HEK293 (cell line): ENCODE data around the gene SERPINH1.

Source experiments
- CTCF ChIA-PET: fragments of 350-600 bp; formaldehyde crosslinking; extraction: SDS; loops from one replicate; lab custom pipeline; 2021; ENCODE audit warnings: antibody characterized with exemption; lab: Yijun Ruan, JAX
- POLR2A ChIA-PET: fragments of 300-600 bp; formaldehyde crosslinking; extraction: SDS; loops from one replicate; lab custom pipeline; 2020; ENCODE audit warnings: antibody characterized with exemption, inconsistent platforms; lab: Yijun Ruan, JAX
- H3K27ac ChIP-seq: fragments of 200-500 bp; sonication (Bioruptor generic); 2 replicates; pipeline ENCODE4 v1.5.1; 2014; ENCODE audit warnings: low read depth, low read length, control low read depth, inconsistent platforms; ENCODE audit errors: extremely low read depth
- H3K36me3 ChIP-seq, 2 experiments: fragments of 200-500 bp in 1 of 2; sonication (Bioruptor generic) in 1 of 2; 1 replicate in 1 of 2; 2 replicates in 1 of 2; pipeline ENCODE4 v1.5.1; 2014 to 2017; ENCODE audit warnings: inconsistent platforms in 2 of 2, low read length in 2 of 2; ENCODE audit not compliant: control insufficient read depth in 2 of 2, insufficient read depth in 1 of 2
- H3K4me1 ChIP-seq: fragments of 200-500 bp; sonication (Bioruptor generic); 2 replicates; pipeline ENCODE4 v1.5.1; 2014; ENCODE audit warnings: mild to moderate bottlenecking, low read length, inconsistent platforms; ENCODE audit not compliant: control insufficient read depth, insufficient read depth
- H3K4me3 ChIP-seq: 2 replicates; pipeline ENCODE4 v1.5.1; 2011; ENCODE audit warnings: low read depth, mild to moderate bottlenecking, control low read depth, low read length, moderate library complexity
- H3K9me3 ChIP-seq: fragments of 200-500 bp; sonication (Bioruptor generic); 2 replicates; pipeline ENCODE4 v1.5.1; 2014; ENCODE audit warnings: low read depth, low read length, inconsistent platforms; ENCODE audit not compliant: control insufficient read depth, insufficient read depth
- CTCF ChIP-seq: fragments of 450-650 bp; formaldehyde crosslinking; IDR thresholded peaks from 2 replicates; pipeline ENCODE4 v1.5.1; 2016; ENCODE audit warnings: missing biosample characterization, missing genetic modification characterization
- ELK4 ChIP-seq: IDR thresholded peaks from 2 replicates; pipeline ENCODE4 v1.6.1; 2011; ENCODE audit warnings: mild to moderate bottlenecking, low read depth, low read length, borderline replicate concordance
- HOXC10 ChIP-seq: sonication (generic); formaldehyde crosslinking; IDR thresholded peaks from 2 replicates; pipeline ENCODE4 v1.8.1; 2023; ENCODE audit warnings: mild to moderate bottlenecking, missing genetic modification reagents
- KLF9 ChIP-seq: fragments of 450-650 bp; formaldehyde crosslinking; IDR thresholded peaks from 2 replicates; pipeline ENCODE4 v1.5.1; 2016; ENCODE audit warnings: missing biosample characterization, missing genetic modification characterization, low read depth
- REPIN1 ChIP-seq: fragments of 450-650 bp; formaldehyde crosslinking; IDR thresholded peaks from 2 replicates; pipeline ENCODE4 v1.5.1; 2017; ENCODE audit warnings: missing biosample characterization, missing genetic modification characterization, low read depth
- YY1 ChIP-seq: fragments of 450-650 bp; formaldehyde crosslinking; IDR thresholded peaks from 2 replicates; pipeline ENCODE4 v1.5.1; 2018; ENCODE audit warnings: missing biosample characterization, missing genetic modification characterization
- ZBTB21 ChIP-seq: fragments of 450-650 bp; formaldehyde crosslinking; IDR thresholded peaks from 2 replicates; pipeline ENCODE4 v1.5.1; 2017; ENCODE audit warnings: missing biosample characterization, missing genetic modification characterization
- ZBTB26 ChIP-seq: fragments of 450-650 bp; formaldehyde crosslinking; optimal IDR thresholded peaks from 2 replicates; pipeline ENCODE3; 2016; ENCODE audit warnings: missing biosample characterization, mild to moderate bottlenecking, missing genetic modification characterization
- ZBTB48 ChIP-seq: fragments of 450-650 bp; formaldehyde crosslinking; IDR thresholded peaks from 2 replicates; pipeline ENCODE4 v1.5.1; 2016; ENCODE audit warnings: missing biosample characterization, missing genetic modification characterization
- ZFP3 ChIP-seq: fragments of 450-650 bp; formaldehyde crosslinking; IDR thresholded peaks from 2 replicates; pipeline ENCODE4 v1.5.1; 2016; ENCODE audit warnings: low read depth, missing biosample characterization, missing genetic modification characterization
- ZIC2 ChIP-seq: fragments of 450-650 bp; formaldehyde crosslinking; IDR thresholded peaks from 2 replicates; pipeline ENCODE4 v1.5.1; 2016; ENCODE audit warnings: missing biosample characterization, missing genetic modification characterization
- ZNF114 ChIP-seq: fragments of 450-650 bp; formaldehyde crosslinking; IDR thresholded peaks from 2 replicates; pipeline ENCODE4 v1.5.0; 2017; ENCODE audit warnings: missing biosample characterization, missing genetic modification characterization
- ZNF175 ChIP-seq: fragments of 450-650 bp; formaldehyde crosslinking; IDR thresholded peaks from 2 replicates; pipeline ENCODE4 v1.5.1; 2016; ENCODE audit warnings: missing biosample characterization, missing genetic modification characterization
- ZNF184 ChIP-seq: fragments of 450-650 bp; IDR thresholded peaks from 2 replicates; pipeline ENCODE4 v1.5.1; 2018; ENCODE audit warnings: missing biosample characterization, mild to moderate bottlenecking, missing genetic modification characterization
- ZNF211 ChIP-seq: fragments of 450-650 bp; formaldehyde crosslinking; IDR thresholded peaks from 2 replicates; pipeline ENCODE4 v1.5.1; 2016; ENCODE audit warnings: low read depth, missing biosample characterization, missing genetic modification characterization
- ZNF221 ChIP-seq: fragments of 450-650 bp; formaldehyde crosslinking; IDR thresholded peaks from 2 replicates; pipeline ENCODE4 v1.5.1; 2017; ENCODE audit warnings: missing biosample characterization, missing genetic modification characterization, borderline replicate concordance
- ZNF391 ChIP-seq: fragments of 450-650 bp; formaldehyde crosslinking; IDR thresholded peaks from 2 replicates; pipeline ENCODE4 v1.5.1; 2016; ENCODE audit warnings: low read depth, missing biosample characterization, missing genetic modification characterization, borderline replicate concordance
- ZNF529 ChIP-seq: fragments of 450-650 bp; formaldehyde crosslinking; IDR thresholded peaks from 2 replicates; pipeline ENCODE4 v1.5.1; 2017; ENCODE audit warnings: missing genetic modification characterization, missing biosample characterization; ENCODE audit not compliant: insufficient replicate concordance
- ZNF544 ChIP-seq: fragments of 450-650 bp; formaldehyde crosslinking; IDR thresholded peaks from 2 replicates; pipeline ENCODE4 v1.5.0; 2017; ENCODE audit warnings: missing biosample characterization, missing genetic modification characterization
- ZNF560 ChIP-seq: fragments of 450-650 bp; formaldehyde crosslinking; IDR thresholded peaks from 2 replicates; pipeline ENCODE4 v1.5.1; 2017; ENCODE audit warnings: missing biosample characterization, missing genetic modification characterization, borderline replicate concordance
- ZNF658 ChIP-seq: fragments of 450-650 bp; formaldehyde crosslinking; IDR thresholded peaks from 2 replicates; pipeline ENCODE4; 2016; ENCODE audit warnings: missing biosample characterization, missing genetic modification characterization
- ZNF701 ChIP-seq: fragments of 450-650 bp; formaldehyde crosslinking; IDR thresholded peaks from 2 replicates; pipeline ENCODE4 v1.5.1; 2016; ENCODE audit warnings: missing biosample characterization, missing genetic modification characterization
- ZNF76 ChIP-seq: fragments of 450-650 bp; formaldehyde crosslinking; IDR thresholded peaks from 2 replicates; pipeline ENCODE4; 2016; ENCODE audit warnings: low read depth, missing biosample characterization, missing genetic modification characterization, borderline replicate concordance
- ZSCAN23 ChIP-seq: fragments of 450-650 bp; formaldehyde crosslinking; IDR thresholded peaks from 2 replicates; pipeline ENCODE4 v1.5.1; 2016; ENCODE audit warnings: missing biosample characterization, missing genetic modification characterization
- ZSCAN30 ChIP-seq: fragments of 450-650 bp; IDR thresholded peaks from 2 replicates; pipeline ENCODE4 v1.5.1; 2018; ENCODE audit warnings: missing biosample characterization, mild to moderate bottlenecking, missing genetic modification characterization, moderate library complexity
- ZSCAN4 ChIP-seq: fragments of 450-650 bp; formaldehyde crosslinking; IDR thresholded peaks from 2 replicates; pipeline ENCODE4 v1.5.1; 2017; ENCODE audit warnings: missing biosample characterization, missing genetic modification characterization

Gene SERPINH1

GRCh38 chr11:75603791-75604736 is 42.0 kb downstream of the SERPINH1 start:
- no peak overlapping the region for H3K27ac ChIP-seq
- CTCF ChIA-PET: no interaction called here
- TF ChIP-seq ZSCAN23 (tag by site-specific recombination) (no peak), ZNF211 (tag by site-specific recombination) (no peak), ZNF544 (no peak), ZSCAN4 (tag by site-specific recombination) (no peak), ZNF391 (tag by site-specific recombination) (no peak), ZNF76 (tag by site-specific recombination) (no peak), YY1 (tag by site-specific recombination) (no peak), ZSCAN30 (no peak), CTCF (tag by site-specific recombination) (no peak), ZBTB48 (tag by site-specific recombination) (no peak), ZNF175 (tag by site-specific recombination) (no peak), HOXC10 (no peak)

GRCh38 chr11:75606099-75606498 is 44.0 kb downstream of the SERPINH1 start:
- Histone ChIP-seq H3K9me3 (no peaks in the 10 kb centered on the region), H3K4me1 (no peaks in the 10 kb centered on the region), H3K27ac (no peak overlapping the region), H3K4me3 (no peak overlapping the region), H3K36me3 (no peaks in the 10 kb centered on the region)
- CTCF ChIA-PET: no interaction called here
- no peak for TF ChIP-seq ZNF221 (tag by site-specific recombination)
- TF ChIP-seq REPIN1 (tag by site-specific recombination): no peak
- TF ChIP-seq KLF9: no peak
- TF ChIP-seq ZNF114 (tag by site-specific recombination): no peak
- POLR2A ChIA-PET: no interaction called here

More at GRCh38 chr11:75603791-75604736, 42.0 kb downstream of the SERPINH1 start:
- no peaks in the 10 kb centered on the region for H3K9me3 ChIP-seq
- H3K4me3 ChIP-seq: no peak overlapping the region
- no peaks in the 10 kb centered on the region for H3K4me1 ChIP-seq
- POLR2A ChIA-PET: no interaction called here
- no peaks in the 10 kb centered on the region for H3K36me3 ChIP-seq

- Histone ChIP-seq H3K27ac (no peak overlapping the region), H3K4me3 (no peak overlapping the region), H3K36me3 (no peaks in the 10 kb centered on the region), H3K9me3 (no peaks in the 10 kb centered on the region), H3K4me1 (no peaks in the 10 kb centered on the region)
- ChIA-PET POLR2A (no interaction called here), CTCF (interaction anchor here (1.0 to 1.9 kb wide), 2 partner anchors 16 to 93 kb away, joined by 3 to 5 read pairs; no protein-coding TSS in a partner anchor)
- no peak for TF ChIP-seq ZIC2 (tag by site-specific recombination)
- TF ChIP-seq ZBTB48 (tag by site-specific recombination): no peak
- TF ChIP-seq ZNF560 (tag by site-specific recombination): no peak
- no peak for TF ChIP-seq ZNF701 (tag by site-specific recombination)
- TF ChIP-seq ZNF529 (tag by site-specific recombination): no peak
- no peak for TF ChIP-seq ZNF658 (tag by site-specific recombination)
- no peak for TF ChIP-seq ZBTB21 (tag by site-specific recombination)
- TF ChIP-seq ELK4: no peak
- no peak for TF ChIP-seq ZNF184 (tag by site-specific recombination)
- TF ChIP-seq ZSCAN30: no peak
- TF ChIP-seq ZBTB26 (tag by site-specific recombination): no peak
- TF ChIP-seq ZFP3 (tag by site-specific recombination): no peak
- no peak for TF ChIP-seq ZNF114 (tag by site-specific recombination)
Observed at GRCh38 chr11:75611823-75612222, 49.8 kb downstream of the SERPINH1 start.
